Urothelium cell line (cell line): ENCODE results near the gene RIPK3.

Experiments
- DNase-seq: peaks from one replicate; pipeline ENCODE4 v3.0.0; 2011; ENCODE audit warnings: low spot score, mixed read lengths
- FAIRE-seq: peaks from 2 replicates; lab custom pipeline; 2011; peaks lifted over from hg19 to GRCh38; lab: Jason Lieb, UNC

The RIPK3 gene

GRCh38 chr14:24325041-24325530, 14.7 kb downstream of the RIPK3 start:
- DNase-seq (no peak), FAIRE-seq (no peak)

GRCh38 chr14:24324024-24324423, 15.8 kb downstream of the RIPK3 start:
- FAIRE-seq (no peak), DNase-seq (no peak)

GRCh38 chr14:24323341-24323740, 16.4 kb downstream of the RIPK3 start:
- FAIRE-seq (no peak), DNase-seq (no peak)

- FAIRE-seq = no peak
- no peak for DNase-seq
Measured at GRCh38 chr14:24322672-24323071, 17.1 kb downstream of the RIPK3 start.

GRCh38 chr14:24321212-24321975, 18.4 kb downstream of the RIPK3 start:
- no peak for DNase-seq
- FAIRE-seq = no peak

- DNase-seq (peak; percentile 54), FAIRE-seq (no peak)
Measured at GRCh38 chr14:24317141-24317928, 22.5 kb downstream of the RIPK3 start.

- DNase-seq (no peak), FAIRE-seq (no peak)
Measured at GRCh38 chr14:24316597-24316950, 23.2 kb downstream of the RIPK3 start.

GRCh38 chr14:24315807-24316596, 23.8 kb downstream of the RIPK3 start:
- no peak for DNase-seq
- no peak for FAIRE-seq

GRCh38 chr14:24315243-24315806, 24.5 kb downstream of the RIPK3 start:
- no peak for FAIRE-seq
- DNase-seq = no peak

GRCh38 chr14:24314377-24315193, 25.2 kb downstream of the RIPK3 start:
- no peak for DNase-seq
- FAIRE-seq = no peak

GRCh38 chr14:24313913-24314312, 25.9 kb downstream of the RIPK3 start:
- no peak for DNase-seq

GRCh38 chr14:24312736-24313507, 26.9 kb downstream of the RIPK3 start:
- DNase-seq = no peak
- no peak for FAIRE-seq

More at GRCh38 chr14:24313913-24314312, 25.9 kb downstream of the RIPK3 start:
- no peak for FAIRE-seq

- DNase-seq (no peak), FAIRE-seq (no peak)
Measured at GRCh38 chr14:24311837-24312615, 27.8 kb downstream of the RIPK3 start.

GRCh38 chr14:24310646-24311604, 28.9 kb downstream of the RIPK3 start, which contains the start of gene LTB4R:
LTB4R (plus strand) TSS chr14:24311502; CDS start chr14:24315652, 4,150 bp downstream.
- FAIRE-seq (no peak), DNase-seq (no peak)

- DNase-seq (no peak), FAIRE-seq (no peak)
Measured at GRCh38 chr14:24310265-24310645, 29.5 kb downstream of the RIPK3 start.

- DNase-seq = no peak
- FAIRE-seq = no peak
Measured at GRCh38 chr14:24309538-24310264, 30.1 kb downstream of the RIPK3 start, which contains the start of gene LTB4R2. LTB4R2 (plus strand) TSS chr14:24310140; CDS start chr14:24310665, 525 bp downstream.
